CD4-positive, alpha-beta T cell (primary cell): ENCODE data around the gene TMEM258. TPM values are rescaled to one million over a fixed set of nuclear protein-coding genes. Genes with fewer than 3 reads are reported as not detected.

Experiments used
- ATAC-seq: fragments of 200-7000 bp; cut with Tn5 transposase; one replicate; pipeline ENCODE4 v1.10.0; 2022; ENCODE audit warnings: mild to moderate bottlenecking; ENCODE audit not compliant: poor library complexity
- CTCF ChIA-PET: fragments of 350-600 bp; sonication (Branson Sonifier 250); formaldehyde crosslinking; loops from one replicate; lab custom pipeline; 2021; ENCODE audit warnings: antibody characterized with exemption, inconsistent platforms; lab: Charles Lee
- POLR2A ChIA-PET: fragments of 350-600 bp; sonication (Branson Sonifier 250); formaldehyde crosslinking; loops from one replicate; lab custom pipeline; 2021; ENCODE audit warnings: antibody characterized with exemption, inconsistent platforms; lab: Charles Lee
- DNase-seq, 14 experiments: peaks; one replicate each; pipeline ENCODE4 v3.0.0-alpha.2; 2013 to 2020; ENCODE audit warnings: mixed read lengths in 2 of 14
- H3K27ac ChIP-seq, 2 donors: one replicate each; pipeline versions ENCODE4 v1.5.1 to v1.7.0; 2013; ENCODE audit warnings: low read length in 2 of 2, low read depth in 1 of 2, mild to moderate bottlenecking in 1 of 2
- H3K27me3 ChIP-seq, 2 experiments: 1 replicate in 1 of 2; 2 replicates in 1 of 2; pipeline versions ENCODE4 v1.6.1 to v1.7.0; 2013; ENCODE audit warnings: low read length in 2 of 2, control low read depth in 1 of 2, mild to moderate bottlenecking in 1 of 2, moderate library complexity in 1 of 2; ENCODE audit not compliant: insufficient read depth in 2 of 2, control insufficient read depth in 1 of 2
- H3K36me3 ChIP-seq: one replicate; pipeline ENCODE4 v1.6.1; 2013; ENCODE audit warnings: low read length, control low read depth; ENCODE audit not compliant: insufficient read depth
- H3K4me1 ChIP-seq: one replicate; pipeline ENCODE4 v1.6.1; 2013; ENCODE audit warnings: low read length, control low read depth; ENCODE audit not compliant: insufficient read depth
- H3K4me3 ChIP-seq: one replicate; pipeline ENCODE4 v1.5.1; 2013; ENCODE audit warnings: mild to moderate bottlenecking, low read length, moderate library complexity
- H3K9me3 ChIP-seq, 2 experiments: 1 replicate in 1 of 2; 2 replicates in 1 of 2; pipeline versions ENCODE4 v1.6.1 to v1.7.0; 2013; ENCODE audit warnings: low read length in 2 of 2, mild to moderate bottlenecking in 2 of 2, control low read depth in 1 of 2, moderate library complexity in 1 of 2; ENCODE audit not compliant: control insufficient read depth in 1 of 2, insufficient read depth in 1 of 2
- H3K27ac Mint-ChIP-seq: one replicate; pipeline ENCODE4 v1.8.0; 2020; ENCODE audit warnings: mixed read lengths
- H3K27me3 Mint-ChIP-seq: one replicate; pipeline ENCODE4 v1.8.0; 2021; ENCODE audit warnings: mixed read lengths
- H3K36me3 Mint-ChIP-seq: one replicate; pipeline ENCODE4 v1.8.0; 2021; ENCODE audit warnings: low read depth, mixed read lengths
- H3K4me1 Mint-ChIP-seq: one replicate; pipeline ENCODE4 v1.8.0; 2021; ENCODE audit warnings: low read depth, mixed read lengths
- H3K4me3 Mint-ChIP-seq: one replicate; pipeline ENCODE4 v1.8.0; 2020; ENCODE audit warnings: mild to moderate bottlenecking, mixed read lengths
- H3K9me3 Mint-ChIP-seq: one replicate; pipeline ENCODE4 v1.8.0; 2020; ENCODE audit warnings: mixed read lengths
- CTCF ChIP-seq: fragments of 200-600 bp; IDR thresholded peaks from one replicate; pipeline ENCODE4 v1.8.0; 2022; ENCODE audit warnings: antibody characterized with exemption, mild to moderate bottlenecking
- intact Hi-C, 2 experiments: fragments of 100-400 bp; cut with DNase I in 1 of 2; cut with micrococcal nuclease in 1 of 2; formaldehyde crosslinking; loops; one replicate each; pipeline versions ENCODE4 v1.15.1 to v1.9.0; 2023 to 2025; cut with DNase I, micrococcal nuclease
- total RNA-seq, 174 experiments: library from RNA in 2 of 174; stranded (reverse) in 2 of 174; gene quantifications; one replicate each; pipeline ENCODE4 v1.2.3 and lab custom pipeline; 2021 to 2026

Gene TMEM258
- total RNA-seq, 2 experiments from 2014 or later, result 55.2 to 56.0 TPM

- no peak for ATAC-seq
- no peaks in the 10 kb centered on the region for H3K27me3 Mint-ChIP-seq
- no peak overlapping the region for H3K4me3 ChIP-seq
Measured at GRCh38 chr11:61739413-61739812, 53.0 kb downstream of the TMEM258 start.

More at GRCh38 chr11:61739413-61739812, 53.0 kb downstream of the TMEM258 start:
- ChIA-PET CTCF (no interaction called here), POLR2A (no interaction called here)
- H3K27ac ChIP-seq, result no peak overlapping the region
- Mint-ChIP-seq H3K27ac (no peak overlapping the region), H3K4me1 (no peaks in the 10 kb centered on the region), H3K4me3 (no peak overlapping the region), H3K36me3 (no peaks in the 10 kb centered on the region), H3K9me3 (no peaks in the 10 kb centered on the region)
- TF ChIP-seq CTCF, result no peak
- peaks cover 2% of the 10 kb centered on the region for H3K36me3 ChIP-seq
- no peaks in the 10 kb centered on the region for H3K27me3 ChIP-seq
- intact Hi-C loops, result no loop called here
- no peaks in the 10 kb centered on the region for H3K9me3 ChIP-seq
- no peak for DNase-seq
- no peaks in the 10 kb centered on the region for H3K4me1 ChIP-seq

Other genes with a start within 250 kb of the TMEM258 start
- gene SYT7, start 211.5 kb downstream of the TMEM258 start, total RNA-seq, result not detected
- under 1 TPM; 0.52 to 0.73 TPM for gene DAGLA, start 112.2 kb downstream of the TMEM258 start, total RNA-seq
- under 1 TPM; 0.31 to 0.49 TPM for gene MYRF, start 40.0 kb downstream of the TMEM258 start, total RNA-seq
- gene FEN1, start 312 bp upstream of the TMEM258 start, total RNA-seq, result 1 to 10 TPM; 7.5 to 9.1 TPM
- gene FADS1, start 24.4 kb upstream of the TMEM258 start, total RNA-seq, result under 1 TPM; 0.56 to 0.77 TPM
- under 1 TPM; 0.08 to 0.33 TPM for gene FADS2, start 35.7 kb upstream of the TMEM258 start, total RNA-seq
- gene FADS3, start 98.9 kb upstream of the TMEM258 start, total RNA-seq, result 1 to 10 TPM; 6.9 TPM
- gene RAB3IL1, start 125.0 kb upstream of the TMEM258 start, total RNA-seq, result not detected
- under 1 TPM; 0.14 to 0.25 TPM for gene BEST1, start 157.8 kb upstream of the TMEM258 start, total RNA-seq
- 1,000 to 10,000 TPM; 2,313 to 2,400 TPM for gene FTH1, start 175.0 kb upstream of the TMEM258 start, total RNA-seq